HG02970 (cell line): ENCODE measurements around the gene PLVAP.

ENCODE experiments used
- ATAC-seq: cut with Tn5 transposase; IDR thresholded peaks from one replicate; pipeline ENCODE4 v1.9.1; 2021; ENCODE audit warnings: mild to moderate bottlenecking, moderate library complexity, moderate number of reproducible peaks; ENCODE audit not compliant: unreplicated experiment, low FRiP score

PLVAP gene

DNA sequence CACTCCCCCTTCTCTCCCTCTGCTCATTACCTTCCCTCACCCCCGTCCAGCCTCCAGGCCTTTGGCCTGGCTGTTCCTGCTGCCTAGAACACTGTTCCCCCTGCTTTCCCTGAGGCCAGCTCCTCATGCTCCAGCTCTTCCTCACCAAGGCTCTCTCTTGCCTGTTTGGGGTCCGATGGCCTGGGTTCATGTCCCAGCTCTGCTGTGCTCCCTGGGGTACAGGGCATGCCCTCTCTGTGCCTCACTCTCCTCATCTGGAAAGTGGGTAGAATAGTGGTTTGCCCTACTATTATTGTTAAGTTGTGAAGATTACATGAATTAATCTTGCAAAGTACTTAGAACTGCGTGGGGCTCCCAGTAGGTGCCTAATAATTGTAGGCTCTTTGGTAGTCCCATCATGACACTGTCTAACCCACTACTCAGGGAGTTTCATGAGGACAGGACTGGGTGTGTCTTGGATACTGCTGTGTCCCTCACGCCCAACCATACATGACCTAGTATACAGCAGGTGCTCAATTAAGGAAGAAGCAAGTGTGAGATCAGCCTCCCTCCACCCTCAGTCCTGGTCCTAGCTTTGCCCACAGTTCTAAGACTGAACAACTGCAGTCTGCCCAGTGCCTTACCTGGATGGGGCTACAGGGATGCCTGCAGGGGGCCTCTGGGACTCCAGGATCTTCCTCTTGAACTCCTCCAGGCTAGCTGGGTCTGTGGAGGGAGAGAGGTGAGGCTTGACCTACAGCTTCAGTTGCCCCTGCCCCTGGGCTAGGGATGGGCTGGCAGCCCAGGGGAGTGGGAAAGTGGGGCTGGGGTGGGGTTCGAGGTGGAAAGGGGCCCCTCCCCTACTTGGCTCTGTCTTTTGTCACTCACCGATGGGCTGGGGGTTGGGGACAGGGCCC lies 17.0 kb downstream of the PLVAP start:
- no peak for ATAC-seq

DNA sequence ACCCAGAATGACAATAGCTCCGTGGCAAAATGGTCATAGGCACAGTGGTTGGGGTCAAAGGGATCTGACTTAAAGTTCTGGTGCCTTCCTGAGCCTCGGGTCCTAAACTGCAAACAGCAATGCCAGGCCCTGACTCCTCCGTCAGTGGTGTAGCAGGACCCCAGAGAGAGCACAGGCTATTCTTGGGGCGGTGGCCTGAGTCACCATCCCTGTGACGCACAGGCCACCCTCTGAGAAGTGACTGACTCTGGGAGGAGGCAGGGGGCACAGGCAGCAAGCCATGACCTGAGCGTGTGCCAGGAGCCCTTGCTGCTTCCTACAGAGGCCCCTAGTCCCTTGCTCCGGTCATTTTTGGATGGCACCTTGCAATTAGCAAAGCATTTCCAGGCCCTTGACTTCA lies 18.7 kb downstream of the PLVAP start:
- ATAC-seq: no peak

DNA sequence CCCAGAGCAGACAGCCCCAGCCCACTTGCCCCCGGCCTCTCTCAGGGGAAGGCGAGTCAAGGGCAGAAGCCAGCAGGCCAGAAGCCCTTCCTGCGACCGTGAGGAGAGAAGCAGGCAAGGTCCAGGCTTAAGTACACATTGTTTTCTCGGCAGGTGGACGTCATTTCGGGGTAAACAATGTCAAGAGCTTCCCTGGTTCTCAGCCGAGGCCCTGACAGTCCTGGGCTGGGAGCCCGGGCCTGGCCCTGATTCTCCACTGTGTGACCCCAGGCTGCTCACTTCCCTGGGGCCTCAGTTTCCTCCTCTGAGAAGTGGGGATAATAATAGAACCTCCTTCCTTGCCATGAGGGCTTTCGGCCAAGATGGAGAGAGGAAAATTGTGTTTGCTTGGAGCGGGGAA lies 19.4 kb downstream of the PLVAP start:
- no peak for ATAC-seq

DNA sequence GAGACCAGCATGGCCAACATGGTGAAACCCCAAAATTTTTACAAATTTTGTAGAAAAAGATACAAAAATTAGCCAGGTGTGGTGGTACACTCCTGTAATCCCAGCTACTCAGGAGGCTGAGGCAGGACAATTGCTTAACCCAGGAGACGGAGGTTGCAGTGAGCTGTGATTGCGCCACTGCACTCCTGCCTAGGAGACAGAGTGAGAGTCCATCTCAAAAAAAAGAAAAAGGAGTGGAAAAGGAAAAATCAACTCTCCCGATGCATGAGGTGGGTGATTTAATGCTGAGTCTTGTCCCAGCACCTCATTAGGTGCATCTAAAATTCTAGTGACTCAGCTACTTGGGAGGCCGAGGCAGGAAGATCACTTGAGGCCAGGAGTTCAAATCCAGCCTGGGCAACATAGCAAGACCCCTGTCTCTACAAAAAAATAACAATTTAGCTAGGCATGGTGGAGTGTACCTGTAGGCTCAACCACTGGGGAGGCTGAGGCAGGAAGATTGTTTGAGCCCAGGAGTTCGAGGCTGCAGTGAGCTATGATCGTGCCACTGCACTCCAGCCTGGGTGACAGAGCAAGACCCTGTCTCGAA lies 20.0 kb downstream of the PLVAP start:
- ATAC-seq: no peak

DNA sequence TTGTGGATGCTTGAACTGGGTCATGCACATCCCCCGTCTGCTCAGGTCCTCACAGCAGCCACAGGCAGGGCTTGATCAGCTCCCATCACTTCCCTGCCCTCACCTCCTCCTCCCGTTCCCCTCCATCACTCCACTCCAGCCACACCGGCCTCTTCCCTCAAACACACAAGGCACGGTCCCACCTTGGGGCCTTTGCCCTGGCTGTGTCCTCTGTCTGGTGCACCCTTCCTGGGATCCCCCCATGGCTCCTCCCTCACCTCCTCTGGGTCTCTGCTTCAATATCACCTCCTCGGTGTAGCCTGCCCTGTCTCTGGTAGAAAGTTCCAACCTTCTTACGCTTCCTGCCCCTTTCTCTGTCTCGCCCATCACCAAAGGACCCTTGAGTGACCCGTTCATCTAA lies 23.8 kb downstream of the PLVAP start:
- ATAC-seq: no peak

DNA sequence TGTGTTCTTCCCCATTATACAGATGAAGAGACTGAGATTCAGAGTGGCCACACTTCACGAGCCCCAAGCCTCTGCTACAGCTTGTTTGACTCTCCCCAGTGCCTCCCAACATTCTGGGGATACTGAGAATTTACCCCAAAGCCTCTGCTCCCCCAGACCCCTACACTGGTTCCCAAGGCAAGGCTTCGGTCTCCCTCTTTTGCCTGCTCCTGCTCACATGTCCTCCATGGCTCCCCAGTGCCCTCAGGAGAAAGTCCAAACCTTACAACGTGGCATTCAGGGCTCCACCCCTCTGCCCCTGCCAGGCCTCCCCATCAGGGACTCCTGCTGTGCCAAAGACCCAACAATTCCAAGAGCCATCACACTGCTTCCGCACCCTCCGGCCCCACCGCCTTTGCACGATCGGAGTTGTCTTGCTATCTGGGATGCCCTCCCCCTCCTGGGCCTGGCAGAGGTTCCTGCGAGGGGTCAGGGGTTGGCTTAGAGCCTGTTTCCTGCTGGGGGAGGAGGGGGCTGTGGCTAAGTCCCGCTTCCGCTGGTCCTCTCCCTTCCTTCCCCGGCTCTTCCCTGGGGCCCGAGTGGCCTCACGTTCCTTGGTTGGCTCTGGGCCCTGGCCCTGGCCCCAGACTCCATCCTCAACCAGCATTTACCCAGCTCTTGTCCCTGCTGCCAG lies 24.4 kb downstream of the PLVAP start:
- no peak for ATAC-seq

DNA sequence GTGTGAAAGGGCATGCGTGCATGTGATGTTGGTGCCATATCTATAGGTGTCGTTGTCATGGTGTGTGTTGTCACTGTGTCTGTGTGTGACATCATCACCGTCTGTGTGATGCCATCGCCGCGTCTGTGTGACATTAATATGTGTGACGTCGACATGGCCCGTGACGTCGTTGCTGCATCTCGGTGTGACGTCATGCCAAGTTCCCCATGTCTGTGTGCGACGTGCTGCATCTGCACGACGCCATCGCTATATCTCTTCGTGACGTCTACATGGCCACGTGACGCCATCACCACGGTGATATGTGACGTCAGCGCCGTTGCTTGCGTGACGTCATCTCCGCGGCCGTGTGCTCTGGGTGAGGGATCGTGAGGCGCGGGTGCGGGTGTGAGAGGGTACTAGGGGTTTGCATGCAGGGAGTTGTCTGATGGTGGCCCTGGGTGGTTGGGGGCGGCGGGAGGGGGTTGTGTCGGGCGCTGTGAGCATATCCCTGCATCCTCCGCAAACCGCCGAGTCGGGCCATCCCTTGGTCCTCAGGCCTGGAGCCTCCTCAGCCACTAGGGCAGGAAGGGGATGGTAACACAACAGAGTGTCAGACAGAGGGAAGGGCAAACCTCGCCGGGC lies 25.2 kb downstream of the PLVAP start:
- no peak for ATAC-seq

DNA sequence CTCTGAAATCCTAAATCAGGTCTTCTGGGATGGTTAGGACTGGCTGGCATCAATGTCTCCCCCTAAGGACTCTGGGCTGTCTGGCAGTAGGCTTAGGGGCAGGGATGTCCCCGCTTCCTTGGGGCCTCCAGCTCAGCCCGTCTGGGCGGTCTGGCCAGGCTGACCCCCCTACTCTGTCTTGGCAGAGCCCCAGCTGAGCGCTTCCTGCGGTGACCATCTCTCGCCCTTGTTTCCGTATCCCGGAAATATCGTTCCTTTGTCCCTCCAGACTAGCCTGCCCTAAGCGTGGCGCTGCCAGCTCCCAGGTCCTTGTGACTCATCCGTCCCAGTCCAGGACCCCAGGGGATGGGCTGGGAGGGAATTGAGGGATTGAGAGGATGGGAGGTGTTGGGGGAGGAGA lies 28.4 kb downstream of the PLVAP start:
- ATAC-seq: no peak

DNA sequence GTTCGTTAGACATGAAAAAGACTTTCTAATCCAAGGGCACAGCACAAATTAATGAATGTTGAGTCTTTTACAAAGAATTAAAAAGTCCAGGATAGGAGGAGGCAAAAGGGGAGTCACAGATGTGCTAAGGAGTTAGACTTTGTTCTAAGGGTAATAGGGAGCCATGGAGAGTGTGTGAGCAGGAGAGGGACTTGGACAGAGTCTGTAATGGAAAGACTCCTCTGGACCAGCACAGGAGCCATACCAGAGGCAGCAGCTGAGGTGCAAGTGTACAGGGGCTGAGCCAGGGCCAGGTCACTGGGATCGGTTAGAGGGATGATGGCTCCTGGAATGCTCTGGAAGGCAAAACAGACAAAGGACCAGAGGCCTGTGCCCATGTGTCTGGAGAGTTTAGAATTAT lies 29.3 kb downstream of the PLVAP start:
- no peak for ATAC-seq

DNA sequence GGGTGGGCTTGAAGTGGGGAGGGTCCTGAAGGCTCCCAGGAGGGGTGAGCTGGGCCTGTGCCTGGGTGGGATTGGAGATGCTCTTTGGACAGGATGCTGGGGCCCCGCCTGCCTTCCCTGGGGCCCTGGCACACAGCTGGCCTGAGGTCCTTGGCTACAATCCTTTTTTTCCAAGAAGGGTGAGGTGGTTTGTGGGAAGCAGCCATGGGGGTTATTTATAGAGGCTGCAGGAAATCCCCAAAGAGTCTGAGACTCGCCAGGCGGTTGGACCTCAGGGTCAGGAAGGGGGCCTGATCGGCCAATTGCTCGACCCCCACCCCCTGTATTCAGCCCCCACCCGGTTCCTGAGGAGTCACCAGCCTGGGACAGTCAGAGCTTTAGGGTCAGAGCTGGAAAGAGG lies 29.8 kb downstream of the PLVAP start:
- ATAC-seq: no peak

DNA sequence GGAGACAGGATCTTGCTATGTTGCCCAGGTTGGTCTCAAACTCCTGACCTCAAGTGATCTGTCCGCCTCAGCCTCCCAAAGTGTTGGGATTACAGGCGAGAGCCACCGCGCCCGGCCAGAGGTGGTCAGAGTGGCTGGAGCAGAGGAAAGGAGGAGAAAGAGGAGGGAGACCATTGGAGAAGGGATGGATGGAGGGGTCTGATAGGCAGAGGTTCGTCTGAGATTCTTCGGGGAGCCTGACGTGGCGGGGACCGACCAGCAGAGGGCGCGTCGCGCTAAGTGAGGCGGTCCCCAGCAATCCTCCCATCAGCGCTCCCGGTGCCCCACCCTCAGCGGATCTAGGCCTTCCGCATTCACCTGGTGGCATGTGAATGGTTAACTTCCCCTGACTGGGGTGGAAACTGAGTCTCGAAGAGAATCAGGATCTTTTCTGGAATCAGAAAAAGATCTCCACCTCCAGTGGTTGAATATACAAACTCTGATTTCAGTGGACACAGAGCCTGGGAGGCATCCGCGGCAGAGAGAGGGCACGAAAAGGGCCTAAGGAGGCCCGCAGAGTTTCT lies 31.0 kb downstream of the PLVAP start:
- ATAC-seq: no peak

DNA sequence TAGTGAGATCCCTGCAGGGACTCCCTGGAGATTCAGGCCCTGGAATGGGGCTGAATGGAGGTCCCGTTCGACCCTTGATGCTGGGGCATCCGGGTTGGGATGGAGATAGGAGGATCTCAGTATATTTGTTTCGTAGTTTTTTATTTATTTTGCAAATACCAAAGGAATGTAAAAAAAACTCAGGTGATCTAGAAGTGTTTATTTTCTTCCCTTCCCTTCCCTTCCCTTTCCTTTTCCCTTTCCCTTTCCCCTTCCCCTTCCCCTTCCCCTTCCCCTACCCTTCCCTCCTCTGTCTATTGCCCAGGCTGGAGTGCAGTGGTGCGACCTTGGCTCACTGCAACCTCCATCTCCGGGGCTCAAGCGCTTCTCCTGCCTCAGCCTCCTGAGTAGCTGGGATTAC lies 35.3 kb downstream of the PLVAP start:
- ATAC-seq: no peak

DNA sequence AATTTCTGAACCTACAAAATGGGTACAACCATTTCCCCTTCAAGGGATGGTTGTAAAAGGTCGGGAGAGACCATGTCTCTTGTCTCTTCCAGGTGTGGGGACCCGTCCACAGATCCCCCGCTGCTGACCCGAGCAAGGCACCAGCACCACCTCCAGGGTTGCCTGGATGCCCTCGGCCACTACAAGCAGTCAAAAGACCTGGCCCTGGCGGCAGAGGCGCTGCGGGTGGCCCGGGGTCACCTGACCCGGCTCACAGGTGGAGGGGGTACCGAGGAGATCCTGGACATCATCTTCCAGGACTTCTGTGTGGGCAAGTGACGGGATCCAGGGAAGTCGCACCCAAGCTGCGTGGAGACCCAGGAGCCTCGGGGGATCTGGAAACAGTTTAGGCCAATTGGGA lies 35.8 kb downstream of the PLVAP start:
- ATAC-seq: no peak

DNA sequence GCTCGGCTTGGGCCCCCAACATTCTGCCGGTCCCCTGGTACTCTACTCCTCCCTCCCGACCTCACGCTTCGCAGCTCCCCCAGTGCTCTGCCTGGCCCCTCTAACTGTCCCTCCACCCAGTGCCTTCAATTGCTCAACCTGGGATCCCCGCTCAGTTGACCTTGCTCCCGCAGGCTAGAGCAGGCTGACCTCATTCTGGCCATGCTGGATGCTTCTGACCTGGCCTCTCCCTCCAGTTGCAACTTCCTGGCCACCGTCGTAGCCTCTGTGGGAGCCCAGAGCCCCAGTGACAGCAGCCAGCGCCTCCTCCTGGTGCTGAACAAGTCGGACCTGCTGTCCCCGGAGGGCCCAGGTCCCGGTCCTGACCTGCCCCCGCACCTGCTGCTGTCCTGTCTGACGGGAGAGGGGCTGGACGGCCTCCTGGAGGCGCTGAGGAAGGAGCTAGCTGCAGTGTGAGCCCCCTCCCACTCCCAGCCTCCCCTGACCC lies 36.2 kb downstream of the PLVAP start:
- ATAC-seq: no peak

DNA sequence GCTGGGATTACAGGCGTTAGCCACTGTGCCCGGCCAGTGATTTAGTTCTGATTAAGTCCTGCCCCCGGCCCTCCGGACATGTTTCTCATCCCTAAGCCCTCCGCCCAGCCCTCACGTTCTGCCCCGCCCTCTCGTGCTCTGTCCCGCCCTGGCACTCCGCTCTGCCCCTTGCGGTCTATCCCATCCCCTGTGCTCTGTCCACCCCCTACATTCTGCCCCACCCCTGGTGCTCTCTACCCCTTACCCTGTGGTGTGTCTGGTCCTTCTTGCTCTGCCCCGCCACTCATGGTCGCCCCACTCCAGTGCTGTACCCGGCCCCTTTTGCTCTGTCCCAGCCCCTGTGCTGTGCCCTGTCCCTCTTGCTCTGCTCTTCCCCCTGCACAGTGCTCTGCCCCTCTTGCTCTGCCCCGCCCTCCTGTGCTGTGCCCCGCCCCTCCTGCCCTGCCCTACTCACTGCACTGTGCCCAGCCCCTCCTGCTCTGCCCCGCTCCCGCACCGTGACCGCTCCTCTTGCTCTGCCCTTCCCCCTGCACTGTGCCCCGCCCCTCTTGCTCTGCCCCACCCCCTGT lies 36.8 kb downstream of the PLVAP start:
- no peak for ATAC-seq

DNA sequence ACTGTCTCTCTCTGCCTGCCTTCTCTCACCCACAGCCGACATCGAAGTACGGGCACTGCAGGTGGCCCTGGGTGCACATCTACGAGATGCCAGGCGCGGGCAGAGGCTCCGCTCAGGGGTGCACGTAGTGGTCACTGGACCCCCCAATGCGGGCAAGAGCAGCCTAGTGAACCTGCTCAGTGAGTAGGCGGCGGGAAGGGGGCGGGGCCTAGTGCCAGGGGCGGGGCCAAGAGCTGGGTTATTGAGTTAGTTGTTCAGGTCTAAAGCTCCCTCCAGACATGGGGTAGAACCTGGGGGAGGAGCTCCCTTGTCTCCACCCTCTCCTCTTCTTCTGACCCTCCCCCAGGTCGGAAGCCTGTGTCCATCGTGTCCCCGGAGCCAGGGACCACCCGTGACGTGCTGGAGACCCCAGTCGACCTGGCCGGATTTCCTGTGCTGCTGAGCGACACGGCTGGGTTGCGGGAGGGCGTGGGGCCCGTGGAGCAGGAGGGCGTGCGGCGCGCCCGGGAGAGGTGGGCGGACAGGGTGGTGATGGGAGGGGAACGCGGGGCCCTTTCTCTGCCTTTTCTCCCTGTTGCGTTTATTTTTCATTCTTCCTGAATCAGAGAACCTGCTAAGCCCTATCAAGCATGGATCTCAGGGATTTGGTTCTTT lies 37.9 kb downstream of the PLVAP start:
- ATAC-seq: no peak

DNA sequence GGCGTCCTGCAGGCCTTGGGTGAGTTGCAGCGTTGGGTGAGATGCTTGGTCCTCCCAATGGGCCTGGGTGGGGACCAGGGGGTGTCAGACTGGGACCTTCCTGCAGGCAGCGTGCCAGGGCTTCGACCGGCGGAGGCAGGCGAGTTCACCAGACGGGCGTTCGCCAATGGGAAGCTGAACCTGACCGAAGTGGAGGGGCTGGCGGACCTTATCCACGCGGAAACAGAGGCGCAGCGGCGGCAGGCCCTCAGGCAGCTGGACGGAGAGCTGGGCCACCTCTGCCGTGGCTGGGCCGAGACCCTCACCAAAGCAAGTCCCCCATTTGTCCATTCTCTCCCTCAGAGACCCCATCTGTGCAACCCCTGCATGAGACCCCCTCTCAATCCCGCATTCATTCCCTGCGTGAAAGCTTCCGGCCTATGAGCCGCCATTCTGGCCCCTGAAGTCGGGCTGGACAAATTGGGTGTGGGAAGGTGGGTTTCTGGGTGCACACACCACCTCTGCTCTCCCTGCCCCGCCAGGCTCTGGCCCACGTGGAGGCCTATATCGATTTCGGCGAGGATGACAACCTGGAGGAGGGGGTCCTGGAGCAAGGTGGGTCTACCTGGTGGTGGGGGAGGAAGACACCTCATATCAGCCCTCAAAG lies 38.6 kb downstream of the PLVAP start:
- ATAC-seq: no peak

DNA sequence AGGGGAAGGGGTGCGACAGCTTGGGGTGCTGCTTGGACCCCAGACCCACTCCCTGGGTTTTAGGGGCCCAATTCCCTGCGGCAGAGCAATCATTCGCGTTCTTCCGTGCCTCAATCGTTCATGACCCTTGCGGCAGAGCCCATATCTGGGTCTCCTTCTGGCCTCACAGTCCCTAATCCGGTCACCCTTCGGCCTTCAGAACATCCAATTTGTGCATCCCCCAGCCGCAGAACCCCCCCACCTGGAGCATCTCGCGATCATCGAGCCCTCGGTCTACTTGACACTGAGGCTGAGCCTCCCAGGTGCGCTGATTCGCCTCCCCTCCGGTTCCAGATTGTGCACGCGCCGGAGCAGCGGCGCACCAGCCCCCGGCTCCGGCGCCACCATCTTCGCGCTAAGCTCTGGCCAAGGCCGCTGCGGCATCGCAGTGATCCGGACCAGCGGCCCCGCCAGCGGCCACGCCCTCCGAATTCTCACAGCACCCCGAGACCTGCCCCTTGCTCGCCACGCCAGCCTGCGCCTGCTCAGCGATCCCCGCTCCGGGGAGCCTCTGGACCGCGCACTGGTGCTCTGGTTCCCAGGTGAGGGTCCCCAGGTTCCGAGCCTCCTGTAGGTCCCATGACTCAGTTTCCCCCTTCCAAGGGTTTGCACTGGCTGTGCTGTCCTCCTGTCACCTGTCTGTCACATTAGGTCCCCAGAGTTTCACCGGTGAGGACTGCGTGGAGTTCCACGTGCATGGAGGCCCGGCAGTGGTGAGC lies 39.3 kb downstream of the PLVAP start:
- no peak for ATAC-seq
